H9 (cell line): ENCODE data around the gene DOCK2. TPM values are rescaled to one million over a fixed set of nuclear protein-coding genes. Genes with fewer than 3 reads are reported as not detected.

Experiments
- DNase-seq: peaks from one replicate; pipeline ENCODE4 v3.0.0-alpha.2; 2017
- H2AFZ ChIP-seq: one replicate; pipeline ENCODE4 v1.6.1; 2013; ENCODE audit warnings: mild to moderate bottlenecking, low read length, control low read depth, moderate library complexity
- H2AK5ac ChIP-seq: 2 replicates; pipeline ENCODE4 v1.6.1; 2013; ENCODE audit warnings: low read length, control low read depth, mixed read lengths; ENCODE audit not compliant: insufficient read length
- H2BK120ac ChIP-seq: one replicate; pipeline ENCODE4 v1.6.1; 2013; ENCODE audit warnings: low read depth, mild to moderate bottlenecking, low read length, control low read depth, inconsistent platforms; ENCODE audit not compliant: poor library complexity, severe bottlenecking
- H2BK12ac ChIP-seq: 2 replicates; pipeline ENCODE4 v1.6.1; 2013; ENCODE audit warnings: low read length, control low read depth, mixed read lengths, low read depth; ENCODE audit not compliant: insufficient read length
- H2BK15ac ChIP-seq: 2 replicates; pipeline ENCODE4 v1.6.1; 2013; ENCODE audit warnings: low read depth, low read length, control low read depth
- H2BK20ac ChIP-seq: one replicate; pipeline ENCODE4 v1.6.1; 2013; ENCODE audit warnings: low read depth, mild to moderate bottlenecking, low read length, control low read depth, inconsistent platforms; ENCODE audit not compliant: poor library complexity, severe bottlenecking
- H2BK5ac ChIP-seq: 2 replicates; pipeline ENCODE4 v1.6.1; 2013; ENCODE audit warnings: low read length, control low read depth, mixed read lengths; ENCODE audit not compliant: insufficient read length
- H3K14ac ChIP-seq: 2 replicates; pipeline ENCODE4 v1.6.1; 2013; ENCODE audit warnings: low read length, control low read depth; ENCODE audit not compliant: insufficient read depth
- H3K18ac ChIP-seq: 2 replicates; pipeline ENCODE4 v1.6.1; 2013; ENCODE audit warnings: low read depth, mild to moderate bottlenecking, mixed read lengths, low read length, control low read depth; ENCODE audit not compliant: insufficient read length
- H3K23ac ChIP-seq: 2 replicates; pipeline ENCODE4 v1.6.1; 2013; ENCODE audit warnings: low read length, control low read depth, mixed read lengths, low read depth; ENCODE audit not compliant: insufficient read length
- H3K23me2 ChIP-seq: 2 replicates; pipeline ENCODE4 v1.6.1; 2013; ENCODE audit warnings: low read depth, mild to moderate bottlenecking, mixed read lengths, low read length, control low read depth; ENCODE audit not compliant: insufficient read length, poor library complexity, severe bottlenecking
- H3K27ac ChIP-seq: 2 replicates; pipeline ENCODE4 v1.5.1; 2013; ENCODE audit warnings: low read length, control low read depth, mixed read lengths, low read depth; ENCODE audit not compliant: insufficient read length
- H3K27me3 ChIP-seq: 2 replicates; pipeline ENCODE4 v1.6.1; 2013; ENCODE audit warnings: low read length, control low read depth, inconsistent platforms; ENCODE audit not compliant: insufficient read depth
- H3K4ac ChIP-seq: 2 replicates; pipeline ENCODE4 v1.6.1; 2013; ENCODE audit warnings: low read depth, mild to moderate bottlenecking, control low read depth, inconsistent platforms, low read length, moderate library complexity
- H3K4me1 ChIP-seq: 2 replicates; pipeline ENCODE4 v1.6.1; 2013; ENCODE audit warnings: low read length, control low read depth, inconsistent platforms; ENCODE audit not compliant: insufficient read depth
- H3K4me2 ChIP-seq: 2 replicates; pipeline ENCODE4 v1.6.1; 2013; ENCODE audit warnings: low read length, control low read depth, mixed read lengths; ENCODE audit not compliant: insufficient read length, insufficient read depth
- H3K56ac ChIP-seq: 2 replicates; pipeline ENCODE4 v1.6.1; 2013; ENCODE audit warnings: low read depth, mild to moderate bottlenecking, mixed read lengths, low read length, control low read depth; ENCODE audit not compliant: insufficient read length
- H3K79me1 ChIP-seq: 2 replicates; pipeline ENCODE4 v1.6.1; 2013; ENCODE audit warnings: low read depth, mild to moderate bottlenecking, moderate library complexity, low read length, control low read depth, inconsistent platforms; ENCODE audit not compliant: insufficient read depth, poor library complexity, severe bottlenecking
- H3K79me2 ChIP-seq: 2 replicates; pipeline ENCODE4 v1.6.1; 2013; ENCODE audit warnings: low read length, control low read depth, inconsistent platforms; ENCODE audit not compliant: insufficient read depth
- H3K9ac ChIP-seq: 2 replicates; pipeline ENCODE4 v1.6.1; 2013; ENCODE audit warnings: low read length, control low read depth, mixed read lengths; ENCODE audit not compliant: insufficient read length; ENCODE audit errors: extremely low read depth
- H3K9me3 ChIP-seq: one replicate; pipeline ENCODE4 v1.6.1; 2013; ENCODE audit warnings: low read depth, low read length, inconsistent platforms; ENCODE audit not compliant: control insufficient read depth
- H3T11ph ChIP-seq: one replicate; pipeline ENCODE4 v1.6.1; 2013; ENCODE audit warnings: mild to moderate bottlenecking, low read length, control low read depth, inconsistent platforms
- H4K20me1 ChIP-seq: one replicate; pipeline ENCODE4 v1.6.1; 2013; ENCODE audit not compliant: control insufficient read depth, insufficient read length, insufficient read depth
- H4K5ac ChIP-seq: 2 replicates; pipeline ENCODE4 v1.6.1; 2013; ENCODE audit warnings: low read depth, mild to moderate bottlenecking, mixed read lengths, low read length, control low read depth; ENCODE audit not compliant: insufficient read length
- H4K8ac ChIP-seq: replicated peaks from 2 replicates; pipeline ENCODE4 v1.6.1; 2013; ENCODE audit warnings: low read length, control low read depth, mixed read lengths, low read depth; ENCODE audit not compliant: insufficient read length
- H4K91ac ChIP-seq: 2 replicates; pipeline ENCODE4 v1.6.1; 2013; ENCODE audit warnings: low read depth, mild to moderate bottlenecking, moderate library complexity, mixed read lengths, low read length, control low read depth; ENCODE audit not compliant: insufficient read length
- H3K27ac Mint-ChIP-seq, 3 experiments: 2 replicates in 2 of 3; 3 replicates in 1 of 3; pipeline ENCODE4 v1.8.0; 2020 to 2021; ENCODE audit warnings: mixed read lengths in 3 of 3, mild to moderate bottlenecking in 1 of 3, moderate library complexity in 1 of 3
- H3K27me3 Mint-ChIP-seq: 2 replicates; pipeline ENCODE4 v1.8.0; 2021; ENCODE audit warnings: low read depth, mild to moderate bottlenecking, moderate library complexity, mixed read lengths
- H3K36me3 Mint-ChIP-seq, 3 experiments: 2 replicates in 2 of 3; 3 replicates in 1 of 3; pipeline ENCODE4 v1.8.0; 2020 to 2021; ENCODE audit warnings: low read depth in 3 of 3, mixed read lengths in 3 of 3; ENCODE audit not compliant: insufficient read depth in 1 of 3
- H3K4me1 Mint-ChIP-seq, 2 experiments: 2 replicates each; pipeline ENCODE4 v1.8.0; 2020; ENCODE audit warnings: mixed read lengths in 2 of 2
- H3K4me3 Mint-ChIP-seq, 2 experiments: 2 replicates in 1 of 2; 3 replicates in 1 of 2; pipeline ENCODE4 v1.8.0; 2020 to 2021; ENCODE audit warnings: mild to moderate bottlenecking in 2 of 2, mixed read lengths in 2 of 2, moderate library complexity in 1 of 2
- H3K9me3 Mint-ChIP-seq, 2 experiments: 2 replicates in 1 of 2; 3 replicates in 1 of 2; pipeline ENCODE4 v1.8.0; 2020; ENCODE audit warnings: mild to moderate bottlenecking in 2 of 2, mixed read lengths in 2 of 2, moderate library complexity in 1 of 2
- CTCF ChIP-seq: fragments of 200-600 bp; sonication (generic); conservative IDR thresholded peaks from 3 replicates; pipeline ENCODE4 v1.8.0; 2021; ENCODE audit warnings: antibody characterized with exemption, mild to moderate bottlenecking
- WGBS: extraction: QIAGEN DNeasy Blood & Tissue Kit; methylation state at CpG from one replicate; pipeline ENCODE4 v1.1.7; 2013; ENCODE audit warnings: missing lambda C conversion rate, low lambda C conversion rate, mixed read lengths; ENCODE audit not compliant: insufficient read length; ENCODE audit errors: extremely low coverage; 5-methylcytosine and 5-hydroxymethylcytosine counted together
- total RNA-seq: library from RNA; stranded (reverse); gene quantifications from 2 replicates; pipeline ENCODE4 v1.2.1, GENCODE V29; 2021

Gene DOCK2
- total RNA-seq, 1 experiment from 2014 or later, result 7.8 TPM

DNA sequence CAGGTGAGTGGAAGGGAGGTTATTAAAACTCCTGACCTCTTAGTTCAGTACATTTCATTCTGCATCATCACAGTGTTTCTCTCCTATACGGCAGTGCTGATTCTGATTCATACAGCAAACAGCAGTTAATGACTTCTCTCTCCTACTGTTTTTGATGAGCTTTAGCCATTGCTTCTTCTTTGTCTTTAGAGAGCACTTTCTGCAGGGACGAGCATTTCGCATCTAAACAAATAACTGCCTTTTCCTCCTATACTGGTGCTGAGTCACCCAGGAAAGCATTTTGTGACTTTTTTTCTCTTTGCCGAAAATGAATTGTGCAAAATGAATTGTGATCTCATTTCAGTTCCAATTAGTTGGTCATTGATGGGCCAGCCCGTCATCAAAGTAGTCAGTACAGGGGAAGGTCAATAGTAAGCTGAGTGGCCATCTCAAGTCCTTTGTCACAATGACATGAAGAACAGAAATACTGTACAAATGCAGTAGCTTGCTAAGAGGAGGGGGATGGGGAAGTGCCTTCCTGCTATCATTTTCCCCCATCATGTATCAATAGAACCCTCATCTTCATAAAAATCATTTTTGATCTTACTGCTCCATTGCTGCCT lies 244.7 kb downstream of the DOCK2 start:
- no peak overlapping the region for H2BK15ac ChIP-seq
- H3T11ph ChIP-seq, result no peak overlapping the region
- H4K91ac ChIP-seq, result no peak overlapping the region
- H3K27ac ChIP-seq, result no peak overlapping the region
- no peaks in the 10 kb centered on the region for H3K9me3 Mint-ChIP-seq
- no peak overlapping the region for H3K4me2 ChIP-seq
- H2BK5ac ChIP-seq, result no peak overlapping the region
- H3K4me1 ChIP-seq, result no peaks in the 10 kb centered on the region
- DNase-seq, result no peak
- H3K14ac ChIP-seq, result no peak overlapping the region
- H3K79me1 ChIP-seq, result no peaks in the 10 kb centered on the region
- no peaks in the 10 kb centered on the region for H4K20me1 ChIP-seq
- H3K23ac ChIP-seq, result no peak overlapping the region
- no peak overlapping the region for H4K8ac ChIP-seq
- H3K23me2 ChIP-seq, result no peaks in the 10 kb centered on the region
- H2BK12ac ChIP-seq, result no peak overlapping the region
- H2BK120ac ChIP-seq, result no peak overlapping the region
- no peak overlapping the region for H4K5ac ChIP-seq
- H3K56ac ChIP-seq, result no peak overlapping the region
- no peak overlapping the region for H2AFZ ChIP-seq
- H3K36me3 Mint-ChIP-seq, result no peaks in the 10 kb centered on the region
- peaks cover 6% of the 10 kb centered on the region; the same call in 1 of the 2 replicates for H3K27me3 Mint-ChIP-seq
- WGBS, result no CpG with 5 or more reads among the region's 5 CpGs
- H3K4ac ChIP-seq, result no peak overlapping the region
- H2AK5ac ChIP-seq, result no peak overlapping the region
- H3K9ac ChIP-seq, result no peak overlapping the region
- H3K4me1 Mint-ChIP-seq, result peaks cover 3 to 4% of the 10 kb centered on the region in 2 experiments; a peak in 3 of 4 replicates
- no peaks in the 10 kb centered on the region for H3K79me2 ChIP-seq
- TF ChIP-seq CTCF, result no peak
- no peaks in the 10 kb centered on the region for H3K9me3 ChIP-seq
- no peak overlapping the region for H3K27ac Mint-ChIP-seq
- no peak overlapping the region for H2BK20ac ChIP-seq
- no peaks in the 10 kb centered on the region for H3K27me3 ChIP-seq
- H3K4me3 Mint-ChIP-seq, result no peak overlapping the region
- no peak overlapping the region for H3K18ac ChIP-seq
